Measurements from ENCODE around the gene HERC2. TPM values are rescaled to one million over a fixed set of nuclear protein-coding genes. Genes with fewer than 3 reads are reported as not detected.

The HERC2 gene
- total RNA-seq, 1 experiment from 2014 or later = 33.1 TPM

- DNase-seq (ENCODE audit: low read depth) = no peak
Observed at GRCh38 chr15:28099555-28100140, 222.3 kb downstream of the HERC2 start.

- DNase-seq (ENCODE audit: low read depth) = no peak
Observed at GRCh38 chr15:28098766-28099554, 223.0 kb downstream of the HERC2 start, which contains the start of gene OCA2. Gene OCA2 (minus strand): TSS chr15:28099315. CDS start chr15:28081874, 17,441 bp downstream.

- DNase-seq (ENCODE audit: low read depth) = no peak
Observed at GRCh38 chr15:28098360-28098765, 223.6 kb downstream of the HERC2 start.

- DNase-seq (ENCODE audit: low read depth) = no peak
Observed at GRCh38 chr15:28097656-28098359, 224.2 kb downstream of the HERC2 start.

GRCh38 chr15:28096670-28097431, 225.1 kb downstream of the HERC2 start:
- no peak for DNase-seq (ENCODE audit: low read depth)

GRCh38 chr15:28096411-28096669, 225.6 kb downstream of the HERC2 start:
- no peak for DNase-seq (ENCODE audit: low read depth)

- no peak for DNase-seq (ENCODE audit: low read depth)
Observed at GRCh38 chr15:28094732-28095521, 227.1 kb downstream of the HERC2 start.

- DNase-seq (ENCODE audit: low read depth) = no peak
Observed at GRCh38 chr15:28093752-28094535, 228.0 kb downstream of the HERC2 start.

- DNase-seq (ENCODE audit: low read depth) = no peak
Observed at GRCh38 chr15:28091313-28091712, 230.7 kb downstream of the HERC2 start.

GRCh38 chr15:28086175-28086703, 235.7 kb downstream of the HERC2 start:
- peak; percentile 42 for DNase-seq (ENCODE audit: low read depth)

GRCh38 chr15:28085489-28086174, 236.3 kb downstream of the HERC2 start:
- no peak for DNase-seq (ENCODE audit: low read depth)

GRCh38 chr15:28084547-28084946, 237.4 kb downstream of the HERC2 start:
- DNase-seq (ENCODE audit: low read depth) = peak; percentile 11

- no peak for DNase-seq (ENCODE audit: low read depth)
Observed at GRCh38 chr15:28082891-28083684, 238.9 kb downstream of the HERC2 start.

GRCh38 chr15:28081594-28081993, 240.4 kb downstream of the HERC2 start:
- DNase-seq (ENCODE audit: low read depth) = no peak

- no peak for DNase-seq (ENCODE audit: low read depth)
Observed at GRCh38 chr15:28080386-28080785, 241.6 kb downstream of the HERC2 start.

- no peak for DNase-seq (ENCODE audit: low read depth)
Observed at GRCh38 chr15:28079313-28079969, 242.5 kb downstream of the HERC2 start.

- DNase-seq (ENCODE audit: low read depth) = no peak
Observed at GRCh38 chr15:28078191-28078719, 243.7 kb downstream of the HERC2 start.

- DNase-seq (ENCODE audit: low read depth) = no peak
Observed at GRCh38 chr15:28075573-28075972, 246.4 kb downstream of the HERC2 start.

All from HT1080 (cell line).